GM18868 (cell line): ENCODE measurements around the gene LYRM7.
"Not testable (repeated sequence)": the region's sequence is repeated elsewhere in the genome, so short reads cannot be mapped to it uniquely, and the experiment has no call there.

Experiments used
- ATAC-seq: cut with Tn5 transposase; IDR thresholded peaks from one replicate; pipeline ENCODE4 v1.9.1; 2021; ENCODE audit warnings: mild to moderate bottlenecking, moderate library complexity; ENCODE audit not compliant: unreplicated experiment

The LYRM7 gene

GRCh38 chr5:131218392-131218791 lies 47.6 kb downstream of the LYRM7 start:
- ATAC-seq = peak; percentile 82

GRCh38 chr5:131220566-131220965 lies 49.8 kb downstream of the LYRM7 start:
- ATAC-seq = no peak

- no peak for ATAC-seq
Measured at GRCh38 chr5:131221008-131221703, 50.4 kb downstream of the LYRM7 start.

- no peak for ATAC-seq
Measured at GRCh38 chr5:131221888-131222287, 51.1 kb downstream of the LYRM7 start.

GRCh38 chr5:131222731-131223130 lies 52.0 kb downstream of the LYRM7 start:
- ATAC-seq = no peak

GRCh38 chr5:131223751-131224386 lies 53.1 kb downstream of the LYRM7 start:
- no peak for ATAC-seq

- peak; percentile 77 for ATAC-seq
Measured at GRCh38 chr5:131224387-131225201, 53.9 kb downstream of the LYRM7 start.

DNA sequence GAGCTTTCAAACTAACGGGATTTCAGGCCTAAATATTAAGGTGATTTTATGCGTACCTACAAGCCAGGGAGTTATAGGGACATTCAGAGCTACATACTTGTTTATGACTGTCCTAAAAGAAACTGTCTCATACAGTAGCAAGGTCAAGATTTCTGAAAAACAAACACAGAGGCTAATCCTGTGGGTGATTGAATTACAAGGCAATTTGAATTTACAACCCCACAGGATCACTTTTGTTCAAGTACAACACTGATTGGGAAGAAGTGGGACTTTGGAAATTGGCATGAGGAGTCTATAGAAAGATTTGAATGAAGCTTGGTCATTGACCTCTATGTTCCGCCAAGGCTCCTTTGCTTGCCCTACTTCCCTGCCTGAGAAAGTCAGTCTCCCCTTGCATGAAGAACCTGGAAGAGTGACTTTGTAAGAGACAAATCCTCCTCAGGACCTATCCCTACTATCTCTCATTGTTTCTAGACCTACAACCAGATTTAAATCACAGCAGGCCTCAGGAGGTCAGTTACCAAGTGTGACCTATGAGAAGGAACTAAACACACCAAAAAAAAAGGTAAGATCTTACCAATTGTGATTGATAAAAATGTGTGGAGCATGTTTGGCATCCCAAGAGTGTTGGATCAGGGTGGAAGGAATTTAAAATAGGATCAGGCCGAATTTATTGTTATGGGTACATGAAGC lies 54.7 kb downstream of the LYRM7 start:
- peak; percentile 1 for ATAC-seq

DNA sequence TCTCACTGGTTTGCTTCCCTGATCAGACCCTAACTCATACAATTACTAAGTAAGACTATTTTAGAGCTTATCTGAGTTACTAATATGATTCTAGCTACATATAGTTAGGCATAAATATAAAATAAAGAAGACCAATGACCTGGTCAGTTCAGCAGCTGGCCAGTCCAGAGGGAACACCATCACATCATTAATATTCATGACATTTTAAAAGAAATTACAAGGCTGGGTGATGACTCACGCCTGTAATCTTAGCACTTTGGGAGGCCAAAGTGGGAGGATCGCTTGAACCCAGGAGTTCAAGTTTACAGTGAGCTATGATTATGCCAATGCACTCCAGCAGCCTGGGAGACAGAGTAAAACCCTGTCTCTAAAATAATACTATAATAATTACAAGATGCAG lies 56.2 kb downstream of the LYRM7 start:
- no peak for ATAC-seq

DNA sequence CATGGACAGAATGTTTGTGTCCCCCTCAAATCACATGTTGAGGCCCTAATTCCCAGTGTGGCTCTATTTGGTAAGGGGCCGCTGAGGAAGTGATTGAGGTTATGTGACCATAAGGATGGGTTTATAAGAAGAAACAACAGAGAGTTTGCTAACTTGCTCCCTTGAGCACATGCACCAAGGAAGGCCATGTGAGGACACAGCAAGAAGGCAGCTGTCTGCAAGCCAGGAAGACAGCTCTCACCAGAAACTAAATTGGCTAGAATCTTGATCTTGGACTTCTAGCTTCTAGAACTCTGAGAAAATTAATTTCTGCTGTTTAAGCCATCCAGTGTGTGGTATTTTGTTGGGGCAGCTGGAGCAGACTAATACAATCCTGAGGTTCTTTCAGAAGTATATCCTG lies 57.9 kb downstream of the LYRM7 start:
- no peak for ATAC-seq

GRCh38 chr5:131229623-131230022 lies 58.9 kb downstream of the LYRM7 start:
- ATAC-seq = no peak

GRCh38 chr5:131230406-131230805 lies 59.7 kb downstream of the LYRM7 start:
- ATAC-seq = peak; percentile 67

- ATAC-seq = no peak
Measured at GRCh38 chr5:131239686-131240085, 68.9 kb downstream of the LYRM7 start.

DNA sequence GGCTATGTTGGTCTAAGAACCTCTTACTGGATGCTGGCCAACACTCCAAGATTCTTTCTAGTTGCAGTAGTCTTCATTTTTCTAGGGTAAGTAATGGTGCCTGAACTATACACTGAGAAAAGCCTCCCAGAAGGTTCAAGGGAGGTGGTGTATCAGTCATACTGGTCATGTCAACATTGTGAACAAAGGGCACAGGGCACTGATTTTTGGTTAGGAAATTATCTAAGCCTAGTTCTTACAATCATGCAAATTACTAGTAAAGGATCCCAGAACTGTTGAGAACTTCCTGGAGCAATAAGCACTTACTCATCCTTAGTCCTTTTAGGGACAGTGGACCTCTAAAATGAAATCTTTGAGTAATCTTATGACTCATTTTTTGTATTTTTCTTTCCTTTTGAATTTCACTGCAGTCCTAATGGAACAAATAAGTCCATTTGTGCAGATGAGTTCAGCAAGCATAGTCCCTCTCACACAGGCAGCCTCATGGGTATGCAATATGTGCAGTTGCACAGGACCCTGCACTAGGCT lies 72.0 kb downstream of the LYRM7 start:
- no peak for ATAC-seq

- ATAC-seq = no peak
Measured at GRCh38 chr5:131245312-131245711, 74.6 kb downstream of the LYRM7 start.

- ATAC-seq = no peak
Measured at GRCh38 chr5:131245948-131246347, 75.2 kb downstream of the LYRM7 start.

GRCh38 chr5:131246504-131246903 lies 75.8 kb downstream of the LYRM7 start:
- ATAC-seq = no peak

DNA sequence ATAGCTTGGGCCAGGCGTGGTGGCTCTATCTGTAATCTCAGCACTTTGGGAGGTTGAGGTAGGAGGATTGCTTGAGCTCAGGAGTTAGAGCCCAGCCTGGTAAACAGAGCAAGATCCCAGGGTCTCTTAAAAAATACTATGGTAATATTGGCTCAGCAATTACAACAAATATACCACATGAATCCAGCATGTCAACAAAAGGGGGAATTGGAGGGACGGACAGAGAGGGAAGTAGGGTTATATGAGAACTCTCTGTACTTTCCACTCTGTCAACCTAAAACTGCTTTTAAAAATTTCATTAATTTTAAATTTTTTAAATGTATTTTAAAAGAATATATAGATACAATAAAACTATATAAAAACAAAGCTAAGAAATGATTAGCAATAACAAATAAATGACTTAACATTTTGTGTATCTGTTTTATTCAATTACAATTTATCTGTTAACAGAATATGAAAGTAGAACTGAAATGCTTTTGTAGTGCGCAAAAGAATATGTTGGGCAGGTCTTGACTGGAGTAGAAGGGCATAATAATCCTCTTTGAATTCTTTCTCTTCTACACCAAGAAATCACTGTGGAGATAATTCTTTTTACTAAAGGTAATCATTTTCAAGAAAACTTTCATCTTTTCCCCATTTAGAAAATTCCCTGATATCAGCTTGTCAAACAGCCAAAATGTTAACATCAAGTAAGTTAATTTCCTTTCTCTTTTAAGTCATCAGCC lies 80.2 kb downstream of the LYRM7 start:
- ATAC-seq = peak; percentile 27

GRCh38 chr5:131252824-131253171 lies 82.1 kb downstream of the LYRM7 start:
- peak; percentile 82 for ATAC-seq

DNA sequence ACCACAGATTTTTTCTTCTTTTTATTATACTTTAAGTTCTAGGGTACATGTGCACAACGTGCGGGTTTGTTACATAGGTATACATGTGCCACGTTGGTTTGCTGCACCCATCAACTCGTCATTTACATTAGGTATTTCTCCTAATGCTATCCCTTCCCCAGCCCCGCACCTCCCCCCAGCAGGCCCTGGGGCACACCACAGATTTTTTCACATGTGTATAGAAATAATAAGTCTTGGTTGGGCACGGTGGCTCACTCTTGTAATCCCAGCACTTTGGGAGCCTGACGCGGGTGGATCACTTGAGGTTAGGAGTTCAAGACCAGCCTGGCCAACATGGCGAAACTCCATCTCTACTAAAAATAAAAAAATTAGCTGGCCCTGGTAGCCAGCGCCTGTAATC lies 83.3 kb downstream of the LYRM7 start:
- ATAC-seq = not testable (repeated sequence)
